ENCODE data around the gene FBXW5.

DNA sequence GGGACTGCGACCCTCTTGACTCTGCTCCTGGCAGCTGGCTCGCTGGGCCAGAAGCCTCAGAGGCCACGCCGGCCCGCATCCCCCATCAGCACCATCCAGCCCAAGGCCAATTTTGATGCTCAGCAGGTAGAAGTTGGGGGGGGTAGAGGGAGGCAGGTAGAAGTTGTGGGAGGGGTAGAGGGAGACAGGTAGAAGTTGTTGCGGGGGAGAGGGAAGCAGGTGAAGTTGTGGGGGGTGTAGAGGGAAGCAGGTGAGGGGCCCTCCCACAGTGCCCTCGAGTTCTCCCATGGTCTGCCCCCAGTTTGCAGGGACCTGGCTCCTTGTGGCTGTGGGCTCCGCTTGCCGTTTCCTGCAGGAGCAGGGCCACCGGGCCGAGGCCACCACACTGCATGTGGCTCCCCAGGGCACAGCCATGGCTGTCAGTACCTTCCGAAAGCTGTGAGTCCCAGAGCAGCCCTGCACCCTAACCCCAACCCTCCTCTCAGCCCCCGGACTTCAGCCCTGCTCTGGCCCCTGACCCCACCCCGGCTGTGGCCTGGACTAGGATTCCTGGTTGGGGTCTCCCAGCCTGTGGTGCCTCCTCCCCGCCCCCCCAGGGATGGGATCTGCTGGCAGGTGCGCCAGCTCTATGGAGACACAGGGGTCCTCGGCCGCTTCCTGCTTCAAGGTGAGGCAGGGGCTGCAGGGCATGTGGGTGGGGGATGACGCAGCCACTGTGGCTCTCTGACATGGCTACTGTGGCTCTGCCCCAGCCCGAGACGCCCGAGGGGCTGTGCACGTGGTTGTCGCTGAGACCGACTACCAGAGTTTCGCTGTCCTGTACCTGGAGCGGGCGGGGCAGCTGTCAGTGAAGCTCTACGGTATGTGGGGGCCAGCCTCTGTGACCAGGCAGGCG lies 1.0 kb upstream of the FBXW5 start:
- TF ChIP-seq EP300 (conservative IDR thresholded peaks at IDR 0.05; ENCODE audit: poor library complexity, severe bottlenecking) (no peak), EZH2 (IDR thresholded peaks at IDR 0.05; ENCODE audit: borderline replicate concordance, insufficient read depth, low read length, poor library complexity, severe bottlenecking) (no peak), POLR2AphosphoS5 (IDR thresholded peaks at IDR 0.05) (no peak), TAF1 (IDR thresholded peaks at IDR 0.05; ENCODE audit: low read depth) (no peak), RAD21 (conservative IDR thresholded peaks at IDR 0.05) (no peak)
- TF ChIP-seq, protein P1, sequence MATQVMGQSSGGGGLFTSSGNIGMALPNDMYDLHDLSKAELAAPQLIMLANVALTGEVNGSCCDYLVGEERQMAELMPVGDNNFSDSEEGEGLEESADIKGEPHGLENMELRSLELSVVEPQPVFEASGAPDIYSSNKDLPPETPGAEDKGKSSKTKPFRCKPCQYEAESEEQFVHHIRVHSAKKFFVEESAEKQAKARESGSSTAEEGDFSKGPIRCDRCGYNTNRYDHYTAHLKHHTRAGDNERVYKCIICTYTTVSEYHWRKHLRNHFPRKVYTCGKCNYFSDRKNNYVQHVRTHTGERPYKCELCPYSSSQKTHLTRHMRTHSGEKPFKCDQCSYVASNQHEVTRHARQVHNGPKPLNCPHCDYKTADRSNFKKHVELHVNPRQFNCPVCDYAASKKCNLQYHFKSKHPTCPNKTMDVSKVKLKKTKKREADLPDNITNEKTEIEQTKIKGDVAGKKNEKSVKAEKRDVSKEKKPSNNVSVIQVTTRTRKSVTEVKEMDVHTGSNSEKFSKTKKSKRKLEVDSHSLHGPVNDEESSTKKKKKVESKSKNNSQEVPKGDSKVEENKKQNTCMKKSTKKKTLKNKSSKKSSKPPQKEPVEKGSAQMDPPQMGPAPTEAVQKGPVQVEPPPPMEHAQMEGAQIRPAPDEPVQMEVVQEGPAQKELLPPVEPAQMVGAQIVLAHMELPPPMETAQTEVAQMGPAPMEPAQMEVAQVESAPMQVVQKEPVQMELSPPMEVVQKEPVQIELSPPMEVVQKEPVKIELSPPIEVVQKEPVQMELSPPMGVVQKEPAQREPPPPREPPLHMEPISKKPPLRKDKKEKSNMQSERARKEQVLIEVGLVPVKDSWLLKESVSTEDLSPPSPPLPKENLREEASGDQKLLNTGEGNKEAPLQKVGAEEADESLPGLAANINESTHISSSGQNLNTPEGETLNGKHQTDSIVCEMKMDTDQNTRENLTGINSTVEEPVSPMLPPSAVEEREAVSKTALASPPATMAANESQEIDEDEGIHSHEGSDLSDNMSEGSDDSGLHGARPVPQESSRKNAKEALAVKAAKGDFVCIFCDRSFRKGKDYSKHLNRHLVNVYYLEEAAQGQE (IDR thresholded peaks at IDR 0.05; ENCODE audit: borderline replicate concordance): no peak
- TF ChIP-seq, protein P2, sequence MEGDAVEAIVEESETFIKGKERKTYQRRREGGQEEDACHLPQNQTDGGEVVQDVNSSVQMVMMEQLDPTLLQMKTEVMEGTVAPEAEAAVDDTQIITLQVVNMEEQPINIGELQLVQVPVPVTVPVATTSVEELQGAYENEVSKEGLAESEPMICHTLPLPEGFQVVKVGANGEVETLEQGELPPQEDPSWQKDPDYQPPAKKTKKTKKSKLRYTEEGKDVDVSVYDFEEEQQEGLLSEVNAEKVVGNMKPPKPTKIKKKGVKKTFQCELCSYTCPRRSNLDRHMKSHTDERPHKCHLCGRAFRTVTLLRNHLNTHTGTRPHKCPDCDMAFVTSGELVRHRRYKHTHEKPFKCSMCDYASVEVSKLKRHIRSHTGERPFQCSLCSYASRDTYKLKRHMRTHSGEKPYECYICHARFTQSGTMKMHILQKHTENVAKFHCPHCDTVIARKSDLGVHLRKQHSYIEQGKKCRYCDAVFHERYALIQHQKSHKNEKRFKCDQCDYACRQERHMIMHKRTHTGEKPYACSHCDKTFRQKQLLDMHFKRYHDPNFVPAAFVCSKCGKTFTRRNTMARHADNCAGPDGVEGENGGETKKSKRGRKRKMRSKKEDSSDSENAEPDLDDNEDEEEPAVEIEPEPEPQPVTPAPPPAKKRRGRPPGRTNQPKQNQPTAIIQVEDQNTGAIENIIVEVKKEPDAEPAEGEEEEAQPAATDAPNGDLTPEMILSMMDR (IDR thresholded peaks at IDR 0.05; ENCODE audit: poor library complexity, severe bottlenecking): no peak
